Thyroid gland (tissue), 4 donors: ENCODE data around the gene TNFAIP1.

Source experiments
- CTCF ChIP-seq, 6 experiments: fragments of 200-600 bp in 3 of 6; fragments of 450-650 bp in 3 of 6; sonication (generic) in 3 of 6; IDR thresholded peaks; one replicate each; pipeline ENCODE4 v1.5.1; 2016 to 2019; ENCODE audit warnings: antibody characterized with exemption in 6 of 6, mild to moderate bottlenecking in 2 of 6, inconsistent platforms in 1 of 6, moderate library complexity in 1 of 6
- POLR2A ChIP-seq, 2 donors: fragments of 450-650 bp; IDR thresholded peaks; one replicate each; pipeline ENCODE4 v1.6.1; 2017; ENCODE audit warnings: antibody characterized with exemption in 2 of 2, mild to moderate bottlenecking in 2 of 2, moderate library complexity in 1 of 2

- TF ChIP-seq CTCF (IDR thresholded peaks at IDR 0.05) (no peak), POLR2A (IDR thresholded peaks at IDR 0.05) (no peak)
These were observed 59.9 kb downstream of the TNFAIP1 start for GRCh38 chr17:28395426-28395825.
